HFF-Myc (cell line): ENCODE data around the gene RAVER1.
"Not testable (repeated sequence)": the region's sequence is repeated elsewhere in the genome, so short reads cannot be mapped to it uniquely, and the experiment has no call there.

ENCODE experiments used
- DNase-seq: peaks from one replicate; pipeline ENCODE4 v3.0.0-alpha.2; 2011; ENCODE audit warnings: low read depth; ENCODE audit errors: extremely low read depth
- H3K4me3 ChIP-seq: replicated peaks from 2 replicates; pipeline ENCODE4 v1.5.1; 2011; ENCODE audit warnings: low read depth, mild to moderate bottlenecking, control low read depth, low read length
- CTCF ChIP-seq: IDR thresholded peaks from 2 replicates; pipeline ENCODE4 v1.5.1; 2012; ENCODE audit warnings: mild to moderate bottlenecking, low read depth, low read length, control low read depth; ENCODE audit errors: missing control alignments

The RAVER1 gene

GRCh38 chr19:10372690-10373089 is 39.4 kb upstream of the RAVER1 start:
- no peak overlapping the region for H3K4me3 ChIP-seq
- TF ChIP-seq CTCF = no peak
- no peak for DNase-seq

GRCh38 chr19:10368101-10368803 is 34.9 kb upstream of the RAVER1 start:
- no peak for TF ChIP-seq CTCF
- DNase-seq = no peak
- no peak overlapping the region for H3K4me3 ChIP-seq

GRCh38 chr19:10366950-10367512 is 33.7 kb upstream of the RAVER1 start:
- DNase-seq = not testable (repeated sequence)

GRCh38 chr19:10365518-10365917 is 32.2 kb upstream of the RAVER1 start:
- no peak overlapping the region for H3K4me3 ChIP-seq
- no peak for DNase-seq
- TF ChIP-seq CTCF = no peak

More at GRCh38 chr19:10366950-10367512, 33.7 kb upstream of the RAVER1 start:
- not testable (repeated sequence) for H3K4me3 ChIP-seq

GRCh38 chr19:10364644-10365043 is 31.3 kb upstream of the RAVER1 start:
- TF ChIP-seq CTCF = no peak
- H3K4me3 ChIP-seq = no peak overlapping the region
- DNase-seq = no peak

- no peak overlapping the region for H3K4me3 ChIP-seq
- no peak for DNase-seq
- no peak for TF ChIP-seq CTCF
Measured at GRCh38 chr19:10363789-10364281, 30.5 kb upstream of the RAVER1 start.

- no peak overlapping the region for H3K4me3 ChIP-seq
- TF ChIP-seq CTCF = no peak
- DNase-seq = no peak
Measured at GRCh38 chr19:10362259-10362658, 28.9 kb upstream of the RAVER1 start.
